NT2/D1 (cell line): ENCODE data around the gene MAML3.

Experiments
- YY1 ChIP-seq: IDR thresholded peaks from 2 replicates; pipeline ENCODE4 v1.6.1; 2011; ENCODE audit not compliant: insufficient read length, insufficient read depth
- ZNF274 ChIP-seq: IDR thresholded peaks from 2 replicates; pipeline ENCODE4 v1.6.1; 2011; ENCODE audit warnings: mild to moderate bottlenecking, low read depth, low read length

- no peak for TF ChIP-seq ZNF274
- no peak for TF ChIP-seq YY1
Observed at GRCh38 chr4:140187316-140187695, 33.3 kb upstream of the MAML3 start.
